ENCODE measurements around the gene ETNK1. TPM values are rescaled to one million over a fixed set of nuclear protein-coding genes. Genes with fewer than 3 reads are reported as not detected.
"Not testable (repeated sequence)": the region's sequence is repeated elsewhere in the genome, so short reads cannot be mapped to it uniquely, and the experiment has no call there.

The ETNK1 gene
- total RNA-seq (ENCODE audit: insufficient read depth, low replicate concordance): 35.4 TPM

- DNase-seq (ENCODE audit: low spot score): peak; percentile 95
Measured at GRCh38 chr12:22624870-22625761, at the start of gene ETNK1. TSS of gene ETNK1 (plus strand) at chr12:22625171. CDS start at chr12:22625431, 260 bp downstream.

- DNase-seq (ENCODE audit: low spot score): no peak
Measured at GRCh38 chr12:22576065-22576464, 48.9 kb upstream of the ETNK1 start.

- no peak for DNase-seq (ENCODE audit: low spot score)
Measured at GRCh38 chr12:22576473-22576872, 48.5 kb upstream of the ETNK1 start.

GRCh38 chr12:22577667-22578066 is 47.3 kb upstream of the ETNK1 start:
- DNase-seq (ENCODE audit: low spot score): no peak

- no peak for DNase-seq (ENCODE audit: low spot score)
Measured at GRCh38 chr12:22578328-22578727, 46.6 kb upstream of the ETNK1 start.

GRCh38 chr12:22588817-22589216 is 36.2 kb upstream of the ETNK1 start:
- no peak for DNase-seq (ENCODE audit: low spot score)

GRCh38 chr12:22593864-22594263 is 31.1 kb upstream of the ETNK1 start:
- peak; percentile 3 for DNase-seq (ENCODE audit: low spot score)

GRCh38 chr12:22597539-22597938 is 27.4 kb upstream of the ETNK1 start:
- DNase-seq (ENCODE audit: low spot score): not testable (repeated sequence)

- DNase-seq (ENCODE audit: low spot score): no peak
Measured at GRCh38 chr12:22598141-22598762, 26.7 kb upstream of the ETNK1 start.

GRCh38 chr12:22598763-22599161 is 26.2 kb upstream of the ETNK1 start:
- no peak for DNase-seq (ENCODE audit: low spot score)

- DNase-seq (ENCODE audit: low spot score): no peak
Measured at GRCh38 chr12:22600181-22600580, 24.8 kb upstream of the ETNK1 start.

GRCh38 chr12:22609501-22609900 is 15.5 kb upstream of the ETNK1 start:
- no peak for DNase-seq (ENCODE audit: low spot score)

GRCh38 chr12:22610131-22610530 is 14.8 kb upstream of the ETNK1 start:
- no peak for DNase-seq (ENCODE audit: low spot score)

- DNase-seq (ENCODE audit: low spot score): not testable (repeated sequence)
Measured at GRCh38 chr12:22612822-22613221, 12.1 kb upstream of the ETNK1 start.

- no peak for DNase-seq (ENCODE audit: low spot score)
Measured at GRCh38 chr12:22615963-22616501, 8.9 kb upstream of the ETNK1 start.

- DNase-seq (ENCODE audit: low spot score): no peak
Measured at GRCh38 chr12:22617630-22618029, 7.3 kb upstream of the ETNK1 start.

- no peak for DNase-seq (ENCODE audit: low spot score)
Measured at GRCh38 chr12:22624548-22624869, 462 bp upstream of the ETNK1 start.

GRCh38 chr12:22625762-22626294 is 857 bp downstream of the ETNK1 start:
- DNase-seq (ENCODE audit: low spot score): peak; percentile 52

- peak; percentile 25 for DNase-seq (ENCODE audit: low spot score)
Measured at GRCh38 chr12:22626406-22626805, 1.4 kb downstream of the ETNK1 start.

GRCh38 chr12:22627371-22627770 is 2.4 kb downstream of the ETNK1 start:
- no peak for DNase-seq (ENCODE audit: low spot score)

- no peak for DNase-seq (ENCODE audit: low spot score)
Measured at GRCh38 chr12:22628228-22628627, 3.3 kb downstream of the ETNK1 start.

- DNase-seq (ENCODE audit: low spot score): peak; percentile 7
Measured at GRCh38 chr12:22631863-22632463, 7.0 kb downstream of the ETNK1 start.
